HL-60 (cell line): ENCODE measurements around the gene LRRC8B.
"Not testable (repeated sequence)": the region's sequence is repeated elsewhere in the genome, so short reads cannot be mapped to it uniquely, and the experiment has no call there.

Experiments used
- DNase-seq, 2 experiments: peaks; one replicate each; pipeline ENCODE4 v3.0.0-alpha.2; 2010 to 2020; ENCODE audit warnings: low read depth in 1 of 2, low spot score in 1 of 2
- H3K27ac ChIP-seq: fragments of 250-450 bp; sonication (Bioruptor Pico); replicated peaks from 2 replicates; pipeline ENCODE4 v1.5.1; 2020; ENCODE audit warnings: mild to moderate bottlenecking, moderate library complexity
- H3K27me3 ChIP-seq: fragments of 250-450 bp; sonication (Bioruptor Pico); 2 replicates; pipeline ENCODE4 v1.5.1; 2021; ENCODE audit warnings: mild to moderate bottlenecking, moderate library complexity; ENCODE audit not compliant: insufficient read depth, poor library complexity, severe bottlenecking
- H3K4me3 ChIP-seq: replicated peaks from 2 replicates; pipeline ENCODE4 v1.5.1; 2011; ENCODE audit warnings: mild to moderate bottlenecking, control low read depth, low read length; ENCODE audit not compliant: insufficient read depth
- GABPA ChIP-seq: IDR thresholded peaks from 2 replicates; pipeline ENCODE4 v1.6.1; 2012; ENCODE audit warnings: low read depth
- POLR2AphosphoS5 ChIP-seq: IDR thresholded peaks from 2 replicates; pipeline ENCODE4 v1.6.1; 2012; ENCODE audit warnings: low read depth
- SPI1 ChIP-seq: IDR thresholded peaks from 2 replicates; pipeline ENCODE4 v1.6.1; 2012; ENCODE audit warnings: low read depth, mild to moderate bottlenecking, borderline replicate concordance
- TF ChIP-seq, protein P1 (sequence below): IDR thresholded peaks from 2 replicates; pipeline ENCODE4 v1.6.1; 2012; ENCODE audit warnings: low read depth; ENCODE audit not compliant: insufficient replicate concordance
- TF ChIP-seq, protein P2 (sequence below): IDR thresholded peaks from one replicate; pipeline ENCODE4 v1.5.1; 2011; ENCODE audit warnings: low read length, control low read depth, inconsistent platforms; ENCODE audit not compliant: insufficient read depth

LRRC8B gene

DNA sequence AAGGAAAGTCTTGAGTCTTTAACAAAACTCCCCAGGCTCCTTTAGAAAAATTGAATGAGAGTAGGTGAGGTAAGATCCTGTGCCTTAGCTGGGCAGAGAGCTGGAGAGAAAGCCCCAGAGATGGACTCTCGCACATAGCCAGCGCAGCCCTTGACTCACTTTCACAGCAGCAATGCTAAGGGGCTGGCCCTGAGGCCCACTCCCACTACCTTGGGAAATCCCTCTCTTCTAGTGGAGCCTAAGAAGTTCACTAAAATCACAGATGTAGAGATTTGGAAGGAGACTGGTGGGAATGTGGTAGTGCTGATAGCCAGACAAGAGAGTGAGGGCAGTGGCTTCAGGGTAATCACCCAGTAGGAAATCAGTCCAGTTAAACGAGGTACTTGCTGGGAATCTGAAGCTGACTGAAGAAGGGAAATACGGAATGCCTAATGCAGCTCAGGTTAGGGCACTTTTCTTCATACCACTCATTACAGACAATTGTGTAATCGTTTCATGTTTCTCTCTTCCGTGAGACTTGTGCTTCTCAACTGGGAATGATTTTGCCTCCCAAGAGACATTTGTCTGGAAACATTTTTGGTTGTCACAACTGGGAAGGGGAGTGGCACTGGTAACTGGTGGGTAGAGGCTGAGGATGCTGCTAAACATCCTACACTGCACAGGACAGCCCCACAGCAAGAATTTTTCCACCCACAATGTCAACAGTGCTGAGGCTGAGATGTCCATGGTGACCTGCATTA, 65.9 kb downstream of the LRRC8B start:
- DNase-seq, result no peak
- TF ChIP-seq GABPA, result no peak
- Histone ChIP-seq H3K27me3 (no peaks in the 10 kb centered on the region), H3K4me3 (no peak overlapping the region), H3K27ac (no peak overlapping the region)

DNA sequence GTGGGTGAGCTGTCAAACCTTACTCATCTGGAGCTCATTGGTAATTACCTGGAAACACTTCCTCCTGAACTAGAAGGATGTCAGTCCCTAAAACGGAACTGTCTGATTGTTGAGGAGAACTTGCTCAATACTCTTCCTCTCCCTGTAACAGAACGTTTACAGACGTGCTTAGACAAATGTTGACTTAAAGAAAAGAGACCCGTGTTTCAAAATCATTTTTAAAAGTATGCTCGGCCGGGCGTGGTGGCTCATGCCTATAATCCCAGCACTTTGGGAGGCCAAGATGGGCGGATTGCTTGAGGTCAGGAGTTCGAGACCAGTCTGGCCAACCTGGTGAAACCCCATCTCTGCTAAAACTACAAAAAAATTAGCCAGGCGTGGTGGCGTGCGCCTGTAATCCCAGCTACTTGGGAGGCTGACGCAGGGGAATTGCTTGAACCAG, 68.3 kb downstream of the LRRC8B start:
- H3K27ac ChIP-seq, H3K27me3 ChIP-seq, H3K4me3 ChIP-seq: not testable (repeated sequence)
- peak; percentile 67 to 84 for DNase-seq
- TF ChIP-seq SPI1, result peak; percentile 87

DNA sequence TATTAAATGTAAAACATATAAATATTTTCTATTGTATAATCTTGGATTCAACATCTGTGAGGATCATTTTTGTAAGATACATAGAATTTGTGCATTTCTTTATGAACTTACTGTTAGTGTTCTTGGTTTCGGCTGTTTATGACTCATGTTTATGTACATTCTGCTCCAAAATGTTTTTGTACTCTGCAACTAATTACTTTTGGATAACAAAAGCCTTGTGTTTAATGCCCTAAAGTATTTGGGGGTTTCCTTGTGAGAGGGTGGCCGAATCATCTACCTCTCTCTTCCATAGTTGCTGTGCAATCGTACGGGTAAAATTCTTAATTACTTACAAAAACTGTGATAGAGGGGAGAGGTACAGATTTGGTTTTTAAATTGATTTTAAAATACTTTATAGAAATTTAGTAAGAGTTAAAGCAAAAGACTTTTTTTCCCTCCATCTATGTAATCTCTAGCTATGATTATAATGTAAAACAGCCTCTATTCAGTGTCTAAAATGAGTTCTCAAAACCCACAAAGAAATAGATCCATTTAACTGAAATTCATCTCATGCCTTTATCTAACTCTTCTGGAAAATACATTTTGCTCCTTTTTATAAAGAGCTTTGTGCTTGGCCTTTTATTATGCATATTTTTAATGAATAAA, 69.6 kb downstream of the LRRC8B start:
- no peak for TF ChIP-seq SPI1
- TF ChIP-seq GABPA, result no peak
- TF ChIP-seq POLR2AphosphoS5, result no peak
- TF ChIP-seq, protein P1, sequence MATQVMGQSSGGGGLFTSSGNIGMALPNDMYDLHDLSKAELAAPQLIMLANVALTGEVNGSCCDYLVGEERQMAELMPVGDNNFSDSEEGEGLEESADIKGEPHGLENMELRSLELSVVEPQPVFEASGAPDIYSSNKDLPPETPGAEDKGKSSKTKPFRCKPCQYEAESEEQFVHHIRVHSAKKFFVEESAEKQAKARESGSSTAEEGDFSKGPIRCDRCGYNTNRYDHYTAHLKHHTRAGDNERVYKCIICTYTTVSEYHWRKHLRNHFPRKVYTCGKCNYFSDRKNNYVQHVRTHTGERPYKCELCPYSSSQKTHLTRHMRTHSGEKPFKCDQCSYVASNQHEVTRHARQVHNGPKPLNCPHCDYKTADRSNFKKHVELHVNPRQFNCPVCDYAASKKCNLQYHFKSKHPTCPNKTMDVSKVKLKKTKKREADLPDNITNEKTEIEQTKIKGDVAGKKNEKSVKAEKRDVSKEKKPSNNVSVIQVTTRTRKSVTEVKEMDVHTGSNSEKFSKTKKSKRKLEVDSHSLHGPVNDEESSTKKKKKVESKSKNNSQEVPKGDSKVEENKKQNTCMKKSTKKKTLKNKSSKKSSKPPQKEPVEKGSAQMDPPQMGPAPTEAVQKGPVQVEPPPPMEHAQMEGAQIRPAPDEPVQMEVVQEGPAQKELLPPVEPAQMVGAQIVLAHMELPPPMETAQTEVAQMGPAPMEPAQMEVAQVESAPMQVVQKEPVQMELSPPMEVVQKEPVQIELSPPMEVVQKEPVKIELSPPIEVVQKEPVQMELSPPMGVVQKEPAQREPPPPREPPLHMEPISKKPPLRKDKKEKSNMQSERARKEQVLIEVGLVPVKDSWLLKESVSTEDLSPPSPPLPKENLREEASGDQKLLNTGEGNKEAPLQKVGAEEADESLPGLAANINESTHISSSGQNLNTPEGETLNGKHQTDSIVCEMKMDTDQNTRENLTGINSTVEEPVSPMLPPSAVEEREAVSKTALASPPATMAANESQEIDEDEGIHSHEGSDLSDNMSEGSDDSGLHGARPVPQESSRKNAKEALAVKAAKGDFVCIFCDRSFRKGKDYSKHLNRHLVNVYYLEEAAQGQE, result no peak
- TF ChIP-seq, protein P2, sequence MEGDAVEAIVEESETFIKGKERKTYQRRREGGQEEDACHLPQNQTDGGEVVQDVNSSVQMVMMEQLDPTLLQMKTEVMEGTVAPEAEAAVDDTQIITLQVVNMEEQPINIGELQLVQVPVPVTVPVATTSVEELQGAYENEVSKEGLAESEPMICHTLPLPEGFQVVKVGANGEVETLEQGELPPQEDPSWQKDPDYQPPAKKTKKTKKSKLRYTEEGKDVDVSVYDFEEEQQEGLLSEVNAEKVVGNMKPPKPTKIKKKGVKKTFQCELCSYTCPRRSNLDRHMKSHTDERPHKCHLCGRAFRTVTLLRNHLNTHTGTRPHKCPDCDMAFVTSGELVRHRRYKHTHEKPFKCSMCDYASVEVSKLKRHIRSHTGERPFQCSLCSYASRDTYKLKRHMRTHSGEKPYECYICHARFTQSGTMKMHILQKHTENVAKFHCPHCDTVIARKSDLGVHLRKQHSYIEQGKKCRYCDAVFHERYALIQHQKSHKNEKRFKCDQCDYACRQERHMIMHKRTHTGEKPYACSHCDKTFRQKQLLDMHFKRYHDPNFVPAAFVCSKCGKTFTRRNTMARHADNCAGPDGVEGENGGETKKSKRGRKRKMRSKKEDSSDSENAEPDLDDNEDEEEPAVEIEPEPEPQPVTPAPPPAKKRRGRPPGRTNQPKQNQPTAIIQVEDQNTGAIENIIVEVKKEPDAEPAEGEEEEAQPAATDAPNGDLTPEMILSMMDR, result no peak
- Histone ChIP-seq H3K27me3 (no peaks in the 10 kb centered on the region), H3K4me3 (no peak overlapping the region), H3K27ac (no peak overlapping the region)
- no peak for DNase-seq

DNA sequence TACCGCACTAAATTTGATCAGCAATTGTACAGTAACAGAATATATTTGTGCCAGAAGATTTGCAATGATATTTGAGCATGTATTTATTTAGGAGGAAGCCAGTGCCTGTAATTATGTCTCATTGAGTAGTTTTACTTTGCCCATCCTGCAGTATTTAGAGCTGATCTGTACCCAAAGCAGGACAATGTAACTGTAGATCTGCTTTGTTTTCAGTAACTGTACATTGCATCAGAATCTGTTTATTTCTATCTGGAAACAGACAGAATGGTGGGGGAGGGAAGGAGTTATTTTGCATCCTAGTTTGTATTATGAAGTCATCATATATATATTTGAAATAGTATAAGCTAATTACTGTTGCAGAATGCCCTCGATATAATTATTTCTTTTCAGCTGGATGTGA, 72.1 kb downstream of the LRRC8B start:
- no peak for DNase-seq
- TF ChIP-seq SPI1 (no peak), POLR2AphosphoS5 (no peak), GABPA (no peak)
- TF ChIP-seq, protein P2, result no peak
- TF ChIP-seq, protein P1, result no peak

More for the DNA sequence above, 72.1 kb downstream of the LRRC8B start:
- H3K27ac ChIP-seq, result no peak overlapping the region
- H3K27me3 ChIP-seq, result no peaks in the 10 kb centered on the region
- H3K4me3 ChIP-seq, result no peak overlapping the region
